Measurements from ENCODE around the gene CYBA.

The CYBA gene

DNA sequence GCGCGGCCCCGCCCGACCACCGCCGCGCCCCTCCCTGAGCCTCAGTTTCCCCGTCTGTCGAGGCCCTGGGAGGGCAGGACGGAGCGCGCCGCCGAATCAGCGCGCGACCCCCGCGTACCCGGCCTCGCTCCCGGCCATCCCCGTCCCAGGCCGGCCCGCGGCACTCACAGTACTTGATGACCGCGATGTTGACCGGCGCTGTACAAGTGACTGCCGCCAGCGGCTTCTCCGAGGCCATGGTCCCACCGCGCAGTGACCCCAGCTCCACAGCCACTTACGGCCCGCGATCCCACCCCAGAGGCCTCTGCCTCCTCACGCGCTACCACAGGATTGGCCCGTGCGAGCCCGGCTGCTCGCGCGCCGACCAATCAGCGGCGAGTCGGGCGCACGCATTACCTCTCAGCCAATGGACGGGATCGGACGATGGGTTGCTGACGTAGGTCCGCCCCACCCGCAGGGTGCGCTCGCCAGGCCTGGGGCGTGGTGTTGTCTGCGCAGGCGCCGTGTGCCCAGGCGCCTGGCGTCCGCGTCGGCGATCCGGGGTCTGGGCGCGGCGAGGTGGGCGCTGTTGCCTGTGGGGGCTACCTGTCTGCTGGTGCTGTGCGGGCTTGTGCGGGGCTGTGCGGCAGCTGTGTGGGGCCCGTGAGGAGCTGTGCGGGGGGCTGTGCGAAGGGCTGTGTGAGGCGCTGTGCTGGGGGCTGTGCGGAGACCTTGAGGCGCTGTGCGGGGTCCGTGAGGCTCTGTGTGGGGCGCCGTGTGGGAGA lies 12.2 kb upstream of the CYBA start, which contains the start of gene MVD:
Gene MVD, minus strand, starts transcription at position 249 of the 764 bp plus-strand sequence. Its CDS starts 11 bp downstream, at position 238.
- H3K4me3 ChIP-seq (replicated peaks in 1 of 2; ENCODE audit: low read depth in 2 of 2, low read length in 2 of 2): peak within 1 kb of the TSS; percentile 95 to 99
- DNase-seq (ENCODE audit: low read depth in 2 of 2): peak; percentile 97 to 99
- no peak for TF ChIP-seq CTCF (IDR thresholded peaks at IDR 0.05; ENCODE audit: low read depth, low read length)

GRCh38 chr16:88662222-88662842 lies 11.5 kb upstream of the CYBA start:
- no peak for TF ChIP-seq CTCF (IDR thresholded peaks at IDR 0.05; ENCODE audit: low read depth, low read length)
- H3K4me3 ChIP-seq (replicated peaks in 1 of 2; ENCODE audit: low read depth in 2 of 2, low read length in 2 of 2): peak overlapping the region; percentile 88 to 95
- no peak for DNase-seq (ENCODE audit: low read depth in 2 of 2)

GRCh38 chr16:88661468-88661867 lies 10.6 kb upstream of the CYBA start:
- H3K4me3 ChIP-seq (replicated peaks in 1 of 2; ENCODE audit: low read depth in 2 of 2, low read length in 2 of 2): peak overlapping the region in 1 of 2 donors; percentile 33
- no peak for DNase-seq (ENCODE audit: low read depth in 2 of 2)
- no peak for TF ChIP-seq CTCF (IDR thresholded peaks at IDR 0.05; ENCODE audit: low read depth, low read length)

DNA sequence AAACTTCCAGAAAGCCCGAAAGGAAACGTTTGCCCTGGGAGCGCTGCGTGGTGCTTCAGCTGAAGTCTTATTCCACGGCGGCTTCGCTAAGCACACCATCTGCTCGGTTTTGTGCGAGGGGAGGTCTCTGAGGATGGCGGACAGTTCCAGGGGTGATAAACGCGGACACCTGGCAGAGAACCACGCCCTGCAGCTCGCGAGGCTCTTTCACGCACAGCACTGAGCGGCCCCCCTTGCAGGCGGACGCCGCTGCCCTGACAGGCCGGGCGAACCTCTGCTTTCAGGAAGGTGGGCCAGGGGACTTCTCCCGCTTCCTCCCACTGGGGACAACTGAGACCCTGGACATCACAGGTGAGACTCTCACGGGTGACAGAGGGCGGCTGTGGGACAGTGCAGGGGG lies 8.3 kb upstream of the CYBA start:
- no peak overlapping the region for H3K4me3 ChIP-seq (replicated peaks in 1 of 2; ENCODE audit: low read depth in 2 of 2, low read length in 2 of 2)
- TF ChIP-seq CTCF (IDR thresholded peaks at IDR 0.05; ENCODE audit: low read depth, low read length): no peak
- no peak for DNase-seq (ENCODE audit: low read depth in 2 of 2)

GRCh38 chr16:88658714-88659113 lies 7.9 kb upstream of the CYBA start:
- no peak for TF ChIP-seq CTCF (IDR thresholded peaks at IDR 0.05; ENCODE audit: low read depth, low read length)
- H3K4me3 ChIP-seq (replicated peaks in 1 of 2; ENCODE audit: low read depth in 2 of 2, low read length in 2 of 2): no peak overlapping the region
- DNase-seq (ENCODE audit: low read depth in 2 of 2): no peak

DNA sequence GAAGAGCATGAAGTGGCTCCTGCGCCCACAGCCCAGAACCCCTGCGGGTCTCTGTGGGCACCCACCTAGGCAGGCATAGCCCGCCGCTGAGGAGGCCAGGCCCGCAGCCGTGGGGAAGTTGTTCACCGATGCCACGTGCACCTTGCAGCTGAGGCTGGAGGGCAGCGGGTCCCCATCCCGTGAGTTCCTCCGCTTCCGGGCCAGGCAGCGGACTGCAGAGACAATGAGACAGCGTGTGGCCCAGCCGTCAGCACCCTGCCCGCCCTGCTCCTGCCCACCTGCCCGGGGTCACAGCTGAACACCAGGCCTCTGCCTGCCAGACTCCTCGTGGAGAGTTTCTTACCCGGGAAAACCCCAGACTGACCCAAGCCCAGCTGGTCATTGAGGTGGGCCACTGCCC lies 6.5 kb upstream of the CYBA start:
- TF ChIP-seq CTCF (IDR thresholded peaks at IDR 0.05; ENCODE audit: low read depth, low read length): no peak
- no peak overlapping the region for H3K4me3 ChIP-seq (replicated peaks in 1 of 2; ENCODE audit: low read depth in 2 of 2, low read length in 2 of 2)
- DNase-seq (ENCODE audit: low read depth in 2 of 2): no peak

All from cardiac fibroblast (primary cell).